Activated gamma-delta T cell treated with Interleukin-2 at 50 U/mL for 16 hours (primary cell): ENCODE data around the gene SDK2.

ENCODE experiments used
- DNase-seq: peaks from one replicate; pipeline ENCODE4 v3.0.0-alpha.2; 2020

The SDK2 gene

GRCh38 chr17:73632513-73632912, 11.7 kb downstream of the SDK2 start:
- no peak for DNase-seq

GRCh38 chr17:73630965-73631595, 13.2 kb downstream of the SDK2 start:
- no peak for DNase-seq

- no peak for DNase-seq
These were observed 13.7 kb downstream of the SDK2 start for GRCh38 chr17:73630531-73630930.

GRCh38 chr17:73628642-73629552, 15.3 kb downstream of the SDK2 start:
- DNase-seq, result no peak

DNA sequence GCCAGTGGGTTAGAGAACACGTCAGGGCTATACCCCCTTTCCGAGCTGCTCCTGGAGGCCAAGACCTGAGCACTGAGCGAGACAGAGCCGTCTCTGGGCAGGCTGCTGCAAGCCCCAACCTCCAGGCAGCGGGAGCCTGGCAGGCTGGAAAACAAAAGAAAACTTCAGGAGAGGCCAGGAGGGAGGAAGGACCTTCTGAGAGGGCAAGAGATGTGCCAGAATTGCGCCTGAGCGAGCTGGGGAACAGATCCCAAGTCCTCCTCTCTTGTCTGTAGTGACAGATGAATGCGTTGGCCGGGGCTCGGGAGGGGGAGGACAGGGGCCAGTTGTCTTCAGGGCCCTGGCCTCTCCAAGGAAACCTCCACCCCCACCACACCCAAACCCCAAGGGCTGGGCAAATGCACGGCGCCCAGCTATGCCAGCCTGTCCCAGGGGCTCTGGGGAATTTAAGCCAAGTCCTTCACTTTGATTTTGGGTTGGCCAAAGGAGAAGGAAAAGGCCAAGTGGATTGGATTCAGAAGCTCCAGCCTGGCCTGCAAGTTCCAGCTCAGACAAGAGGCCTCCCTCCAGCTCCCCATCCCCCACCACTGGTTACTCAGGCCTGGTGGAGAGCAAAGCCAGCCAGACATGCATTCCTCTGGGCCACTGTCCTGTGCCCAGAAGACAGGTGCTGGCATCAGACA, 18.1 kb downstream of the SDK2 start:
- no peak for DNase-seq

- no peak for DNase-seq
These were observed 19.2 kb downstream of the SDK2 start for GRCh38 chr17:73625006-73625405.

DNA sequence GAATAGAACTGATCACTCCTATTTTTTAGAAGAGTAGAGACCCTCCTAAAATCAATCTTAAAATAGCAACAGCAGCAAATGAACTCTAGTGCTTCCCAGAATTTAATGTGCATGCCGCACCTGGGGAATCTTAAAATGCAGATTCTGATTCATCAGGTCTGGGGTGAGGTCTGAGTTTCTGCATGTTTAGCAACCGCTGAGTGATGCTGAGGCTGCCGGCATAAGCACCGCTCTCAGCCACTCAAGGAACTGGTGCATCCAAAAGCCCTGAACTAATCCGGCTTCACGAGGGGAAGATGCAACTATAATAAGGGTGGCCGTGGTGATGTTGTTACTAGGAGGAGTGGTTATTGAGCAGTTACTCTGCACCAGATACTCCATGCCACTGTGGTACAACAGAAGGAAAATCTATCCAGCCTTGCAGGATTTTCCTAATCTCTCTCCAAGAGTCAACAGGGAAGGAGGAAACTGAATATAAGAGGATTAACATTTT, 19.7 kb downstream of the SDK2 start:
- DNase-seq, result no peak

GRCh38 chr17:73623818-73624217, 20.4 kb downstream of the SDK2 start:
- no peak for DNase-seq

- no peak for DNase-seq
These were observed 21.0 kb downstream of the SDK2 start for GRCh38 chr17:73623247-73623646.

DNA sequence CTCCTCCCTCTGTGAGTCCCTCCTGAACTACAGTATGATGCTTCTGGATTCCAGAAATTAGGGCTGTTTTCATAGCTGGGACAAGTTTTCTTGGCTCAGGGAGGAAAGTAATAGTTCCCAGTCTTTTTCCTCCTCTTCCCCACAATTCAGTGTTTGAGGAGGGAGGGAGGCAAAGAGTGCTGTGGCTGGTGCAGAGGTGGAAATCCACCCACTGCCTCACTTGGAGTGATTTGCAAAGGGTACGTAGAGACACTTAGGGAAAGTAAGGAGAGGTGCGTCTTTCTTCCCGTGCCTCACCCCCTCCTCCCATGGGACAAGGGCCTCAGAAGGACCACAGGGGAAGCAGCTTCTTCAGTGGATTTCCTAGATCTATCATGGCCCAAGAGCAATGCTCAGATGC, 21.9 kb downstream of the SDK2 start:
- no peak for DNase-seq

DNA sequence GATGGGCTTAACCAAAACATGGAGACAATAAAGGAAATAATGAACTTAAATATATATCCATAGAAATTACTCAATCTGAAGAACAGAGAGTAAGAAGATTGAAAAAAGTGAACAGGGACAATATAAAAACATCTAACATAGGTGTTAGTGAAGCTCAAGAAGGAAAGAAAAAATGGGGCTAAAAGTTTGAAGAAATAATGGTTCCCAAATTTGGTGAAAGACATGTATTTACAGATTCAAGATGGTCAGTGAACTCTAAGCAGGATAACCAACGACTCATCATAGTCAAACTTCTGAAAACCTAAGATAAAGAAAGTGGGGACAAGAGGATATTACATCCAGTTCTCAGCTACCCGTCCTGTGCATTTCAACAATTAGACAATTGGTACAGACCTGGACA, 22.6 kb downstream of the SDK2 start:
- DNase-seq, result no peak

DNA sequence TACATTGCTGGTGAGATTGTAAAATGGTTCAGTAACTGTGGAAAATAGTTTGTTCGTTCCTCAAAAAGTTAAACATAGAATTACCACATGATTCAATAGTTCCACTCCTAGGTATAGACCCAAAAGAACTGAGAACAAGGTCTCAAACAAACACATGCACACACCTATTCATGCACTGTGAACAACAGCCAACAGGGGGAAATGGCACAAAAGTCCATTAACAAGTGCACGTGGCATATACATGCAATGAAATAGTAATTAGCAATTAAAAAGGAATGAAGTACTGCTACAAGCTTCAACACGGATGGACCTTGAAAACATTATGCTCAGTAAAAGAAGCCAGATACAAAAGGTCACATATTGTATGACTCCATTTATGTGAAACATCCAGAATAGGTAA, 23.8 kb downstream of the SDK2 start:
- no peak for DNase-seq

DNA sequence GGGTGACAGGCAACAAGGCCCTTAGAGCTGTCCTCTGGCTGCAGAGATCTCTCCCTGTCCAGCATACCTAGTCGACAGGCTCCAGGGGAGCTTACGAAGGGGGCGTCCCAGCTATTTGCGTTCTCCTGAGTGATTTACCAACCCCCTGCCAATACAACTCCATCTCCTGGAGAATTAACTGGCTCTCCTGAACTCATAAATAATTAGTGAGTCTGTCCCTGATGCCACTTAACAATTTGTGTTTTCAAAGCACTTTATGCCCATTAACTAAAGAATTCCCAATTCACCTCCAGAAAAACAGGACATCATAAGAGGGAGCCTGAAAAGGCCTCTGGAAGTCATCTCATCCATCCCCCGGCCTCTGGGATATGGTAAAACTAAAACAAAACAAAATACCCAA, 26.7 kb downstream of the SDK2 start:
- DNase-seq, result no peak

- no peak for DNase-seq
These were observed 27.3 kb downstream of the SDK2 start for GRCh38 chr17:73616873-73617404.

GRCh38 chr17:73616120-73616872, 27.9 kb downstream of the SDK2 start:
- DNase-seq, result no peak

- DNase-seq, result no peak
These were observed 30.0 kb downstream of the SDK2 start for GRCh38 chr17:73614256-73614655.

GRCh38 chr17:73613271-73614233, 30.7 kb downstream of the SDK2 start:
- no peak for DNase-seq

GRCh38 chr17:73612031-73612472, 32.2 kb downstream of the SDK2 start:
- no peak for DNase-seq

DNA sequence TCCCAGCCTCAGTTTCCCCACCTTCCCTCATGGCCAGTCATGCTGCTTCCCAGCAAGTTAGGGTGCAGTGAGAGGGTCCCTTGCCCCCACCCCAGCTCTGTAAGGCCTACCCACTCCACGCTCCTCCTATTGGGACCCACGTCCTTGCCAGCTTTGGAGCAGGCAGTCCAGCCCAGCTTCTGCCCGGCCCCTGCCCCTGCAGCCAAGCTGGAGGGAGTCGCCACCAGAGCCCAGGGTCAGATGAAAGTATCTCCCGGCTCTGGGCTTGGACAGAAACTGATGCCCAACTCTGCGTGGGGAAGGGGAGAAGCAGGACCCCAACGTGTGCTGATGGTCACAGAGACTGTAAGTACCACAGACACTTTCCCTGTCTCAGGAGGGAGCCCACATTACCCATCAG, 32.6 kb downstream of the SDK2 start:
- DNase-seq, result no peak

DNA sequence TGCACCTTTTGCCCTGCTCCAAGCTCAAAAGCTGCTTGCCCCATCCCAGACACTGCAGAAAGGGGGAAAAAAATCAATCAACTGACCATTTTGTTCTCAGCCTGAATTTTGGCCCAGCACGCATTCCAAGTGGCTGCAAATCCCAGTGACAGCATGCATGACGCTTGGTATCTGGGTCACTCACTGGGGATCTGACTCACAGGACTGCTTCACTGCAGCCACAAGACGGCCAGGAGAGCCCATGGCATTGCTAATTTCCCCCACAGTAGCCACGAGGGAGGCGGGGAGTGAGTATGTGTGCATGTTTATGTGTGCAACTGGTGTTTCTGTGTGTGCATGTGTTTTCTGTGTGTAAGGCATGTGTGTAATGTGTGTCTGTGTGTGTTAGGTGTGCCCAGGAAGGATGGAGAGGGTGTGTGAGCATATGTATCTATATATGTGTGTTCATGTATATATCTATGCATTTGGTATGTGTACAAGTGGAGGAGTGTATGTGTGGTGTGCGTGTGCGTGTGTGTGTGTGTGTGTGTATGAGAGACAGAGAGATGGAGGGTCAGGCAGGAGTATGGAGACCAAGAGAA, 33.8 kb downstream of the SDK2 start:
- DNase-seq, result no peak

DNA sequence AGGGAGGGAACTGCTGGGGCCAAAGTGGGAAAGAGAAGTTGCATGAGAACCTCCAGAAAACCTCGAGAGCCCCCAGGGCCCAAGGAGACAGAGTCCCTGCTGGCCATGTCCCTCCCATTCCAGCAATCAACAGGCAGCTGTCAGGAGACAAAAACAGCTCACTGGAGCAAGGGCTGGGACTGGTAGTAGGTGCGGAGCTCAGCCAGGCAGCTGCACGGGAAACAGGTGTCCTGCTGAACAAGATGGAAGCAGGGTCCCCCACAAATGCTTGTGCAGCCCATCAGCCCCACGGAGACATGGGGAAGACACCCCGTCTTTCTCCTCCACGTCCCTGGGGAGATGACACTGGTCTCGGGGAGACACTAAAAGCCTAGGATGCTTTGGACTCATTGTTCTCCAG, 34.5 kb downstream of the SDK2 start:
- no peak for DNase-seq
